Activated naive CD4-positive, alpha-beta T cell (primary cell): ENCODE measurements around the gene DNAH11.
"Not testable (repeated sequence)": the region's sequence is repeated elsewhere in the genome, so short reads cannot be mapped to it uniquely, and the experiment has no call there.

Source experiments
- DNase-seq, 4 experiments: peaks; one replicate each; lab custom pipeline; 2025; lab: John Stamatoyannopoulos, UW

The DNAH11 gene

DNA sequence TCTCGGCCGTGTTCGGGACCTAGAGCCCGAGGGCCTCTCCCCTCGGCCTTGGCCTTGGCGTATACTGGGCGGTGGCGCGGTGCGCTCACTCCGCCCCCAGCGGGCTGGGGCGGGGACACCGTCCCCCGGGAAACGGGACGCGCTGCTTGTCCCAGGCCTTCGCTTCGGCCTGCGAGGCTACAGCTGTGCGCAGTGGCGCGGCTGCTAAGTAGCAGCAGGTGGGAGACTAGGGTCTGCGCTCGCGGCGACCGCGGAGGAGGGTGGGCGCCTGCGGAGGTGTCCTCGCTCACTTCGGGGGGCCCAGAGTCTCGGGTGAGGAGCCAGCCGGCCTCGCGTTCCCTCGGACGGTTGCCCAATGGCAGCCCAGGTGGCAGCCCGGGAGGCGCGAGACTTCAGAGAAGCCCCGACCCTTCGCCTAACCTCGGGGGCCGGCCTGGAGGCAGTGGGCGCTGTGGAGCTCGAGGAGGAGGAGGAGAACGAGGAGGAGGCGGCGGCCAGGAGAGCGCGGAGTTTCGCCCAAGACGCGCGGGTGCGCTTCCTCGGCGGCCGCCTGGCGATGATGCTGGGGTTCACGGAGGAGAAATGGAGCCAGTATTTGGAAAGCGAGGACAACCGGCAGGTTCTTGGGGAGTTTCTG is at the start of gene DNAH11:
DNAH11 (plus strand) TSS at position 149 of the 637 bp plus-strand sequence; CDS start at position 356, 207 bp downstream.
- DNase-seq: no peak

GRCh38 chr7:21495731-21496130 is 47.1 kb upstream of the DNAH11 start:
- DNase-seq: no peak

DNA sequence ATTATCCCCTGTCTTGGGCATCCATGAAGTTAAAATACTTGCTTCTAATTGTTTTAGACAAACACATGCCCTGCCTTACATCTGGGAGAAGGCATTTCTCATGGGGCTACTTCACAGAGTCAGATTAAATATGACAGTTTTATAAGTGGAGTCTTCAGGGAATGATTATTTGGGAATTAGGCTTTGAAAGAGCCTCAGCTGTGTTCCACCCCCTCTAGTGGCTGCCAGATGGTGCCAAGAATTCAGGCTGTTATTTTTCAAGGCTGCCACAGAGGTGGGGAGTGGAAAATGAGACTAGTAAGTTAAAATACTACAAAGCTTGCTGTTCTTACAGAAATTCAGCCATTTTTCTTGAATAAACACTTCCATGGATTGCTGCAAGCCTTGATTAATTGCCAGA is 45.8 kb upstream of the DNAH11 start:
- no peak for DNase-seq

DNA sequence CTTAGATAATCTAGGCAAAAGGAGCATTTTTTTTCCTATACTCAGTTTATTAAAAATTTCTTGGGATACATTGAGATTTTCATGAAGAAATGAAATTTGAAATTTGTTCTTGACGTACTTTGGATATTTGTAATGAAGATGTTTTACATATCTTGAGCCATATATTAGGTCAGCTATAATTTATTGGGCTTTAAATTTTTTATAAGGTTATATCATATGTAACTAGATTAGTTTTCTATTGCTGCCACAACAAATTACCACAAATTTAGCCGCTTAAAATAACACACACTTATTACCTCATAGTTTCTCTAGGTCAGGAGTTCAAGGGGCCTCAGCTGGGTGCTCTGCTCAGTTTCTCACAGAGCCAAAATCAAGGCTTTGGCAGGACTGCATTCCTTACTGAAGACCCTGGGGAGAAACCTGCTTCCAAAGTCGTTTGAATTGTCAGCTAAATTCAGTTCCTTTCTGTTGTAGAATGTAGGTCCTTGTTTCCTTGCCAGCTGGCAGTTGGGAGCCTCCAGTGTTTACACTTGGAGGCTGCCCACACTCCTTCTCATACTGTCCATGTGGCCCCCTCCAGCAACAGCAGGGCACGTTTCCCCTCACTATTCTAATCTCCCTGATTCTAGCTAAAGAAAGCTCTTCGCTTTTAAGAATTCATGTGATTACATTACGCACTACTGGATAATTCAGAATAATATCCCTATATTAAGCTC is 42.6 kb upstream of the DNAH11 start:
- DNase-seq: no peak

DNA sequence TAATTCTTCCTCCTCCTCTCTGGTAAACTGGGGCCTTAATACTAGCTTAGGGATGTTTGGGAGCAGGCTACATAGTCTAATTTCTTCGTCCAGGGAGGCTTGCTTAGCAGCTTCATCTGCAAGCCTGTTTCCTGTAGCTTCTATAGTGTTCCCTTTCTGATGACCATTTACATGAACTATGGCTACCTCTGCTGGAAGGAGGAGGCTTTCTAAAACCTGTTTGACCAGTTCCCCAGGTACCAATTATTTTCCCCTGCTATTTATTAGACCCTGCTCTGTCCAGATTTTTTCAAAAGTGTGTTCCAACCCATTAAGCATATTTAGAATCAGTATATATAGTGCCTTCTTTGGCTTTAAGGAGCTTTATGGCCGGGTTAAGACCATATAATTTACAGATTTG is 38.8 kb upstream of the DNAH11 start:
- DNase-seq: no peak

DNA sequence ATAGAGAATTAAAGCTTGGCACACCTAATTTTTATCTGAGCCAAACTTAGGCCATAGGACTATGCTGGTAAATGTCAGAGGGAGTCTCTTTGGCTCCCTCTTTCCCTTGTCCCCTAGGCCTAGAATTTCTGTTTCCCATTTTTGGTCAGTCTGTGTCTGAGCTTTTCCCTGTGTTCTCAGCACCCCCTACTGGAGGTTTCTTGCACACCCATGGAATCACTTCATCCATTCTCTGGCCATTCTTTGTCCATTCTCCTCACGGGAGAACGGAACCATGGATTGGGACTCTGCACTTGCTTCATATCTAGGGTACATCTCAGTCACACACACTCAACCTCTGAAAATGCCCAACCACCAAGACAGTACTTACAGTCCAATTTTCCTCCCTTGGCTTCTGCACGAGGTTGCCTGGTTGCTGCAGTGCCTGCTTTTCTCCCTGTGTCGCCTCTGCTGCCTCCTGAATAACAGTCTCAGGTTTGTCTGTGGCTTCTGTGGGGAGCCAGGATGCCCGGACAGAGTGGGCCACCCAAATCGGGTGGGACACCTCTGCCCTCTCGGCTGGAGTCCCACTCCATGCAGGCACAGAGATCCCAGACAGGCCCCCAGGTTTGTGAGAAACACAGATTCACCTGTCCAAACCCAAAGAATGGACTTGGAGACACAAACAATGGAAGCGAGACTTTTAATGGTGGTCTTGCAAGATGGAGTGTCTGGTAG is 35.1 kb upstream of the DNAH11 start:
- no peak for DNase-seq

DNA sequence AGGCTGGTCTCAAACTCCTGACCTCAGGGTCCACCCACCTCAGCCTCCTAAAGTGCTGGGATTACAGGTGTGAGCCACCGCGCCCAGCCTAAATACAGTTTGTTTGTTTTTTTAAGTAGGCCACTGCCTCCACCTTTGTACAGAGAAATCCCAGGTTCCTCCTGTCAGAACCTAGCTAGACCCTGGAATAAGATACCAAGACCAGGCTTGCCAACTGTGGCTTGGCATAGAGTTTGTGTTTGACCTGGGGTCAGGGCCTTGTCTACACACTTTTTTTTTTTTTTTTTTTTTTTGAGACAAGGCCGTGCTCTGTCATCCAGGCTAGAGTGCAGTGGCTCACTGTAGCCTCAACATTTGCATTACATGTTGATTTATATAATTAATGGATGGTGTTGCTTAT is 34.3 kb upstream of the DNAH11 start:
- no peak for DNase-seq

GRCh38 chr7:21514062-21514461 is 28.8 kb upstream of the DNAH11 start:
- DNase-seq: no peak

DNA sequence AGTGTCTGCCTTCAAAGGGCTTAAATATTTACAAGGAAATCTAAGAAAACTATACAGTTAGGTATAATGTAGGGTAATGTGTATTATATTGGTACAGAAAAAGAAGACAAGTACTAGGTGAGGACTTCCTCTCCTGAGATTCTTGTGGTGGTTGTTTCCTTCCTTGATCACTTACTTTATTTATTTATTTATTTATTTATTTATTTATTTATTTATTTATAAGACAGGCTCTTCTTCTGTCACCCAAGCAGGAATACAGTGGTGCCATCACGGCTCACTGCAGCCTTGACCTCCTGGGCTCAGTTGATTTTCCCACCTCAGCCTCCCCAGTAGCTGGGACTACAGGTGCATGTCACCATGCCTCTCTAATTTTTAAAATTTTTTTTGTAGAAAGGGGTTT is 18.2 kb upstream of the DNAH11 start:
- DNase-seq: no peak

GRCh38 chr7:21526007-21526406 is 16.8 kb upstream of the DNAH11 start:
- no peak for DNase-seq

GRCh38 chr7:21526448-21526847 is 16.4 kb upstream of the DNAH11 start:
- no peak for DNase-seq

DNA sequence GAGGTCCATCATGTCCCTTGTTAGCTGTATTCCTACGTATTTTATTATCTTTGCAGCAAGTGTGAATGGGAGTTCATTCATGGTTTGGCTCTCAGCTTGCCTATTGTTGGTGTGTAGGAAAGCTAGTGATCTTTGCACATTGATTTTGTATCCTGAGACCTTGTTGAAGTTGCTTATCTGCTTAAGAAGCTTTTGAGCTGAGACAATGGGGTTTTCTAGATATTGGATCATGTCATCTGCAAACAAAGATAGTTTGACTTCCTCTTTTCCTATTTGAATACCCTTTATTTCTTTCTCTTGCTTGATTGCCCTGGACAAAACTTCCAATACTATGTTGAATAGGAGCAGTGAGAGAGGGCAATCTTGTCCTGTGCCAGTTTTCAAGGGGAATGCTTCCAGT is 10.4 kb upstream of the DNAH11 start:
- not testable (repeated sequence) for DNase-seq

- DNase-seq: not testable (repeated sequence)
Observed at GRCh38 chr7:21533646-21534045, 9.2 kb upstream of the DNAH11 start.

- not testable (repeated sequence) for DNase-seq
Observed at GRCh38 chr7:21536445-21537118, 6.3 kb upstream of the DNAH11 start.

DNA sequence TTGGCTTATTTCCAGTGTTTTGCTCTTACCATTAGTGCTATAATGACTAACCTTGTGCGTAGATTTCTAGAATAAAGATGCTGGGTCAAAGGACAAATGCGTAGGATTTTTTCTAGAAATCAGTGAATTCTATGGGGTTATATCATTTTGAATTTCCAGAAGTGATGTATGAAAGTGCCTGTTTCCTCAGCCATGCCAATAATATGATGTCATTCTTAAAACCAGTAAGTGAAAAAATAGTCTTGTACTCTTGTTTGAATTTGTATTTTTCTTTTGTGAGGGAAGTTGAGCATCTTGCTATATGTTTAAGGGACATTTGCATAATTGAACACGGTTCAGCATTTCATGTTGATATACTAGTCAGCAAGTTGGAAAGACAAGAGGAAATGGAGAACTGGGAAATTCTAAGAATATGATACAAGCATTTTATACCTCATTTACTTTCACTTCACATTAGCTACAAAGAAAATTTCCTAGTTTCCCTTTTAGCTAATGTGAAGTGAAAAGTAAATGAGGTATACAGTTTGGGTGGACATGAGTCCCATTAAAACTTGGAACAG is 3.8 kb upstream of the DNAH11 start:
- DNase-seq: no peak

- no peak for DNase-seq
Observed at GRCh38 chr7:21543528-21544302, 876 bp downstream of the DNAH11 start.

DNA sequence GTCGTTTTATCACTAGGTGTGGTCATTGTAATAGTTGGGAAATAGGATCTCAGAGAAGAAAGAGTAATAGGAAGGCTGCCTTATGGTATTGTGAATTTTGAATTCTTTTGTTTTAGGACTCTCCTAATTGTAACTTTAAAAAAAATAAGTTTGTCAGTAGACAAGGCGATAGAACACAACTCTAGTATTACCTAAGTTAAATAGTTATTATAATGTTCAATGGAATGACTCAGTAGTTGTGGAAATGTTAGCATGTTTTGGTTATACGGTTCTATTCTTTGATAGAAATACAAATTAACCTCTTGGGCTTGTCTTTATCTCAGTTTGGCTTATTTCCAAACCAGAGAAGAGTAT is 1.4 kb downstream of the DNAH11 start:
- no peak for DNase-seq

GRCh38 chr7:21544715-21545114 is 1.9 kb downstream of the DNAH11 start:
- no peak for DNase-seq

GRCh38 chr7:21547501-21547900 is 4.7 kb downstream of the DNAH11 start:
- DNase-seq: no peak

DNA sequence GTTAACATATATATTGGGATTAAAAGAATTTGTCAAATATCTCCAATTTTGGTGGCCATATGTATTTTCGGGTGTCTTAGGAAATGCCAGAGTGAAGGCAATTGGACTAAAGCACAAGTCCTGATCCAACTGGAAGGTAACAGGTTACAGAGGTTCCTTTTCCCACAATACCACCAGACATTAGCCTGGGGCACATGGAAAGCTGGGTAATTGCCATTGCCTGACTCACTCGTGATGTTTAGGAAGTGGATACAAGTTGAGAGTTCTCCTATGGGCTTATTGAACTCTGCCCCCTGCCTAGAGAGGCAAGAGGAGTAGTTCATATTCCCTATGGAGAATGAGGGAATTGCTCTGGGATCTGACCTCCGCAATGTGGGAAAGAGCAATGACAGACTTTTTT is 5.7 kb downstream of the DNAH11 start:
- DNase-seq: no peak

- DNase-seq: no peak
Observed at GRCh38 chr7:21550076-21550475, 7.2 kb downstream of the DNAH11 start.
